Osteoblast (primary cell): ENCODE data around the gene LCK. TPM values are rescaled to one million over a fixed set of nuclear protein-coding genes. Genes with fewer than 3 reads are reported as not detected.

ENCODE experiments used
- DNase-seq: peaks from one replicate; pipeline ENCODE4 v3.0.0; 2011; ENCODE audit warnings: low spot score, mixed read lengths; ENCODE audit not compliant: insufficient read length; ENCODE audit errors: missing footprints
- H2AFZ ChIP-seq: 2 replicates; pipeline ENCODE4 v1.6.0; 2011; ENCODE audit warnings: mild to moderate bottlenecking, low read length
- H3K27ac ChIP-seq: 2 replicates; pipeline ENCODE4 v1.5.1; 2011; ENCODE audit warnings: mild to moderate bottlenecking, low read depth, low read length, moderate library complexity
- H3K27me3 ChIP-seq: 2 replicates; pipeline ENCODE4 v1.6.0; 2012; ENCODE audit warnings: mild to moderate bottlenecking, control low read depth, inconsistent platforms, low read length, moderate library complexity; ENCODE audit not compliant: insufficient read depth
- H3K36me3 ChIP-seq: 2 replicates; pipeline ENCODE4 v1.5.1; 2011; ENCODE audit warnings: mild to moderate bottlenecking, low read length, control low read depth, moderate library complexity; ENCODE audit not compliant: insufficient read depth
- H3K4me1 ChIP-seq: 2 replicates; pipeline ENCODE4 v1.5.1; 2011; ENCODE audit warnings: mild to moderate bottlenecking, low read length, control low read depth, moderate library complexity; ENCODE audit not compliant: insufficient read depth
- H3K4me2 ChIP-seq: 2 replicates; pipeline ENCODE4 v1.6.0; 2011; ENCODE audit warnings: mild to moderate bottlenecking, low read length; ENCODE audit not compliant: insufficient read depth
- H3K4me3 ChIP-seq: fragments of 200-600 bp; sonication (generic); 3 replicates; pipeline ENCODE4 v1.5.1; 2012; ENCODE audit warnings: mild to moderate bottlenecking, low read length, inconsistent platforms; ENCODE audit not compliant: insufficient read depth
- H3K79me2 ChIP-seq: 2 replicates; pipeline ENCODE4 v1.6.0; 2012; ENCODE audit warnings: mild to moderate bottlenecking, low read length, control low read depth, inconsistent platforms; ENCODE audit not compliant: insufficient read depth
- H3K9me3 ChIP-seq: 2 replicates; pipeline ENCODE4 v1.5.1; 2011; ENCODE audit warnings: low read depth, low read length, control low read depth
- H4K20me1 ChIP-seq: 2 replicates; pipeline ENCODE4 v1.6.0; 2012; ENCODE audit warnings: mild to moderate bottlenecking, low read length, control low read depth; ENCODE audit not compliant: insufficient read depth
- CTCF ChIP-seq: IDR thresholded peaks from 2 replicates; pipeline ENCODE4 v1.5.1; 2011; ENCODE audit warnings: mild to moderate bottlenecking, low read depth, low read length, moderate library complexity; ENCODE audit errors: extremely low read depth
- total RNA-seq: library from RNA; depleted of rRNA; stranded (reverse); fragments of >200 nt; gene quantifications from 2 replicates; pipeline ENCODE4 v1.2.3, GENCODE V29; 2012

The LCK gene
- total RNA-seq: 0.29 TPM in 1 of 2 replicates, not detected in the other

- TF ChIP-seq CTCF: no peak
- Histone ChIP-seq H3K4me3 (no peak within 1 kb of the TSS), H4K20me1 (no peaks in the 10 kb centered on the region), H3K4me1 (peaks cover 18% of the 10 kb centered on the region), H3K27me3 (peaks cover 4% of the 10 kb centered on the region), H3K36me3 (no peaks in the 10 kb centered on the region), H3K27ac (no peak within 1 kb of the TSS), H3K4me2 (no peak within 1 kb of the TSS), H3K79me2 (no peaks in the 10 kb centered on the region), H2AFZ (no peak within 1 kb of the TSS), H3K9me3 (no peaks in the 10 kb centered on the region)
- DNase-seq: peak; percentile 76
Observed at GRCh38 chr1:32250893-32251716, at the start of gene LCK. Gene LCK, plus strand, starts transcription at chr1:32251265. Its CDS starts 23,065 bp downstream, at chr1:32274330.

- DNase-seq: peak; percentile 71
- TF ChIP-seq CTCF: no peak
- H4K20me1 ChIP-seq: no peaks in the 10 kb centered on the region
- H3K27ac ChIP-seq: peak overlapping the region; percentile 89
- peaks cover 30% of the 10 kb centered on the region for H3K4me1 ChIP-seq
- H3K79me2 ChIP-seq: peaks cover 8% of the 10 kb centered on the region
- H3K4me2 ChIP-seq: peak overlapping the region; percentile 99
- peak overlapping the region; percentile 32 for H2AFZ ChIP-seq
- peaks cover 4% of the 10 kb centered on the region for H3K36me3 ChIP-seq
- H3K9me3 ChIP-seq: no peaks in the 10 kb centered on the region
- H3K4me3 ChIP-seq: peak overlapping the region; percentile 92
- no peaks in the 10 kb centered on the region for H3K27me3 ChIP-seq
Observed at GRCh38 chr1:32204943-32205361, 46.1 kb upstream of the LCK start.

- H3K27ac ChIP-seq: peak within 1 kb of the TSS; percentile 89
- peak within 1 kb of the TSS; percentile 99 for H3K4me2 ChIP-seq
- peak within 1 kb of the TSS; percentile 92 for H3K4me3 ChIP-seq
- H3K36me3 ChIP-seq: peaks cover 4% of the 10 kb centered on the region
- DNase-seq: peak; percentile 98
- TF ChIP-seq CTCF: no peak
- no peaks in the 10 kb centered on the region for H3K9me3 ChIP-seq
- H3K27me3 ChIP-seq: no peaks in the 10 kb centered on the region
- peaks cover 8% of the 10 kb centered on the region for H3K79me2 ChIP-seq
- H4K20me1 ChIP-seq: no peaks in the 10 kb centered on the region
- H2AFZ ChIP-seq: peak within 1 kb of the TSS; percentile 86
- peaks cover 23% of the 10 kb centered on the region for H3K4me1 ChIP-seq
Observed at GRCh38 chr1:32205401-32206370, 45.4 kb upstream of the LCK start, which contains the start of gene IQCC. Gene IQCC, plus strand, starts transcription at chr1:32205671. Its CDS starts 11 bp downstream, at chr1:32205682.
